ENCODE results near the gene GABRP. TPM values are rescaled to one million over a fixed set of nuclear protein-coding genes. Genes with fewer than 3 reads are reported as not detected.

Gene GABRP
- total RNA-seq, 2 donors from 2014 or later: 1.1 to 1.9 TPM

- Mint-ChIP-seq H3K27me3 (ENCODE audit: insufficient read depth) (peaks cover 64% of the 10 kb centered on the region), H3K36me3 (ENCODE audit: low read depth) (no peaks in the 10 kb centered on the region), H3K4me1 (peaks cover 21% of the 10 kb centered on the region), H3K27ac (no peak overlapping the region), H3K4me3 (no peak overlapping the region), H3K9me3 (no peaks in the 10 kb centered on the region)
- Histone ChIP-seq H3K9ac (ENCODE audit: extremely low read depth, low read length, poor library complexity, severe bottlenecking) (no peak overlapping the region), H3K27me3 (ENCODE audit: control insufficient read depth, insufficient read depth, low read length, poor library complexity, severe bottlenecking) (peaks cover 42% of the 10 kb centered on the region), H3K4me1 (ENCODE audit: control insufficient read depth, insufficient read depth, low read length) (no peaks in the 10 kb centered on the region), H3K4me3 (ENCODE audit: low read length) (no peak overlapping the region), H3K36me3 (ENCODE audit: control insufficient read depth, insufficient read depth, low read length) (no peaks in the 10 kb centered on the region), H3K9me3 (ENCODE audit: control insufficient read depth, low read length) (no peaks in the 10 kb centered on the region), H3K27ac (ENCODE audit: low read depth, low read length) (no peak overlapping the region)
- DNase-seq: peak; percentile 31
- no peak for TF ChIP-seq CTCF (conservative IDR thresholded peaks at IDR 0.05)
- 86 to 90% methylated on average over 4 to 8 of the region's 8 CpGs for WGBS, 2 experiments (ENCODE audit: insufficient coverage in 1 of 2, insufficient read length in 1 of 2)
Observed at GRCh38 chr5:170741801-170742200, 41.7 kb upstream of the GABRP start.

- Histone ChIP-seq H3K36me3 (ENCODE audit: control insufficient read depth, insufficient read depth, low read length) (no peaks in the 10 kb centered on the region), H3K9me3 (ENCODE audit: control insufficient read depth, low read length) (no peaks in the 10 kb centered on the region), H3K27me3 (ENCODE audit: control insufficient read depth, insufficient read depth, low read length, poor library complexity, severe bottlenecking) (peaks cover 33% of the 10 kb centered on the region), H3K4me3 (ENCODE audit: low read length) (peak overlapping the region; percentile 64), H3K9ac (ENCODE audit: extremely low read depth, low read length, poor library complexity, severe bottlenecking) (no peak overlapping the region), H3K4me1 (ENCODE audit: control insufficient read depth, insufficient read depth, low read length) (no peaks in the 10 kb centered on the region), H3K27ac (ENCODE audit: low read depth, low read length) (no peak overlapping the region)
- TF ChIP-seq CTCF (conservative IDR thresholded peaks at IDR 0.05): no peak
- H3K4me3 Mint-ChIP-seq: peak overlapping the region; percentile 46
- peaks cover 11% of the 10 kb centered on the region for H3K4me1 Mint-ChIP-seq
- H3K9me3 Mint-ChIP-seq: no peaks in the 10 kb centered on the region
- peaks cover 66% of the 10 kb centered on the region for H3K27me3 Mint-ChIP-seq (ENCODE audit: insufficient read depth)
- no peak for DNase-seq
- no peak overlapping the region for H3K27ac Mint-ChIP-seq
- no peaks in the 10 kb centered on the region for H3K36me3 Mint-ChIP-seq (ENCODE audit: low read depth)
- WGBS, 2 experiments (ENCODE audit: insufficient coverage in 1 of 2, insufficient read length in 1 of 2): 0 to 21% methylated on average over 1 to 12 of the region's 12 CpGs
Observed at GRCh38 chr5:170743876-170744212, 39.7 kb upstream of the GABRP start.

- WGBS, 2 experiments (ENCODE audit: insufficient coverage in 1 of 2, insufficient read length in 1 of 2): 55 to 69% methylated on average over 6 to 12 of the region's 12 CpGs
- Histone ChIP-seq H3K4me3 (ENCODE audit: low read length) (no peak overlapping the region), H3K27me3 (ENCODE audit: control insufficient read depth, insufficient read depth, low read length, poor library complexity, severe bottlenecking) (peaks cover 41% of the 10 kb centered on the region), H3K27ac (ENCODE audit: low read depth, low read length) (peak overlapping the region; percentile 72), H3K4me1 (ENCODE audit: control insufficient read depth, insufficient read depth, low read length) (no peaks in the 10 kb centered on the region), H3K9me3 (ENCODE audit: control insufficient read depth, low read length) (no peaks in the 10 kb centered on the region), H3K9ac (ENCODE audit: extremely low read depth, low read length, poor library complexity, severe bottlenecking) (no peak overlapping the region), H3K36me3 (ENCODE audit: control insufficient read depth, insufficient read depth, low read length) (no peaks in the 10 kb centered on the region)
- Mint-ChIP-seq H3K4me3 (no peak overlapping the region), H3K36me3 (ENCODE audit: low read depth) (no peaks in the 10 kb centered on the region), H3K9me3 (no peaks in the 10 kb centered on the region), H3K4me1 (peaks cover 8% of the 10 kb centered on the region), H3K27me3 (ENCODE audit: insufficient read depth) (peaks cover 63% of the 10 kb centered on the region), H3K27ac (peak overlapping the region; percentile 61)
- TF ChIP-seq CTCF (conservative IDR thresholded peaks at IDR 0.05): no peak
- DNase-seq: peak; percentile 83
Observed at GRCh38 chr5:170745481-170746071, 37.9 kb upstream of the GABRP start.

Measured in endodermal cell (in vitro differentiated cells).